Spleen (tissue), 7 donors: ENCODE results near the gene FNDC1.

ENCODE experiments used
- CTCF ChIP-seq, 11 experiments: fragments of 200-600 bp in 7 of 11; fragments of 450-650 bp in 4 of 11; sonication (generic) in 4 of 11; IDR thresholded peaks in 8 of 11; conservative IDR thresholded peaks in 3 of 11; 1 replicate in 7 of 11; 2 replicates in 4 of 11; pipeline versions ENCODE4 v1.4.0 to v1.8.0; 2016 to 2021; ENCODE audit warnings: antibody characterized with exemption in 11 of 11, inconsistent platforms in 4 of 11, mild to moderate bottlenecking in 1 of 11
- POLR2AphosphoS5 ChIP-seq, 3 donors: sonication (generic); formaldehyde crosslinking; IDR thresholded peaks; one replicate each; pipeline ENCODE4 v1.5.1; 2017; ENCODE audit warnings: antibody characterized with exemption in 3 of 3
- donor health status: DM: no; HTN: no; CAD: no; lungs with moderate emphysema.
- donor health status: DM: no; HTN: no; CAD: no.
- donor health status: DM: no; HTN: no; CAD: no.

GRCh38 chr6:159132664-159133063 is 36.5 kb upstream of the FNDC1 start:
- TF ChIP-seq CTCF (IDR thresholded peaks at IDR 0.05 in 8 of 11, conservative IDR thresholded peaks at IDR 0.05 in 3 of 11): no peak
- TF ChIP-seq POLR2AphosphoS5 (IDR thresholded peaks at IDR 0.05): no peak
